Inferior parietal cortex (tissue), 1 donor: ENCODE measurements around the gene XRN2.
"Not testable (repeated sequence)": the region's sequence is repeated elsewhere in the genome, so short reads cannot be mapped to it uniquely, and the experiment has no call there.

Experiments used
- DNase-seq: peaks from one replicate; pipeline ENCODE4 v3.0.0-alpha.2; 2016; ENCODE audit errors: extremely low spot score

XRN2 gene

GRCh38 chr20:21421601-21422236 lies 118.6 kb downstream of the XRN2 start:
- no peak for DNase-seq

- DNase-seq: not testable (repeated sequence)
Measured at GRCh38 chr20:21423712-21424111, 120.6 kb downstream of the XRN2 start.

DNA sequence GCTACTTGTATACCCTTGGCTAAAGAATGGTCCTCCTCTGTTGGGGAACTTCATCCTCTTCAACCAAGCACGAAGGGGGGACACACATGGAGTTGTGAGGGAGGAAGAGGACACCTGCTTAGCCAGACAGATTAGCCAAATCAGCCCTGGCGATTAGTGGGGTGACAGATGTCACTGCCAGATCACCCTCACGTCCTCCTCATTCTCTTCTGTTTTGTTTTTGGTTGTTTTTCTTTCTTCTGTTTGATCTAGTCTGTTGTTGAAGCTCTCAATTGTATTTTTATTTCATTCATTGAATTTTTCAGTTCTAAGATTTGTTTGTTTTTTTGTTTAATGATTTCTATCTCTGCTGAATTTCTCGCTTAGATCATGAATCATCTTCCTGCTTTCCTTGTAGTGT lies 121.7 kb downstream of the XRN2 start:
- DNase-seq: no peak

GRCh38 chr20:21430020-21430419 lies 126.9 kb downstream of the XRN2 start:
- DNase-seq: no peak

- DNase-seq: no peak
Measured at GRCh38 chr20:21432911-21433310, 129.8 kb downstream of the XRN2 start.

DNA sequence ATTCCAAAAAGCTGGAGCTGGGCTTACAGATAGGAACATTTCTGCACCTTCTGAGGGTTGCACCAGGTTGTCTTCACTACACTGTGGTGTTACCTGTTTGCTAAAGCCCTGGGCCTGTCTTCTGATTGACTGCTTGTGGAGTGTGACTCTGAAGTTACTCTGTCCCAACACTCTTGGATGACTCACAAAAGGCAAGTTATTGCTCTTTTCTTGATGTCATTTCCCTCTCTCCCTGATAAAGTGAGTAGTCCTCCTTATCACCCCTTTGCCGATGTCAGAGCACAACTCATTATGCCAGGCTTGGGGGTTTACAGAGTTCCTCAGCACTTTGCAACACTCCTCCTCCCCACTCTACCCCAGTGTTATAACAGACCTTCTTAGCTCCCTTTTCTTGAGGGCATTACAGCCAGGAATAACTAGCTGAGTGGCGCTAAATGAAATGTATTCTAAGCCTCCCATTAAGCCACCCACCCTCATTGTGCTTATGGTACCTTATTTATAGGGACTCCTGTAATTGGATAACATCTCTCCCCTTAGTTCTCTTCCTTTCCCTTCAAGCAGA lies 130.3 kb downstream of the XRN2 start:
- no peak for DNase-seq

DNA sequence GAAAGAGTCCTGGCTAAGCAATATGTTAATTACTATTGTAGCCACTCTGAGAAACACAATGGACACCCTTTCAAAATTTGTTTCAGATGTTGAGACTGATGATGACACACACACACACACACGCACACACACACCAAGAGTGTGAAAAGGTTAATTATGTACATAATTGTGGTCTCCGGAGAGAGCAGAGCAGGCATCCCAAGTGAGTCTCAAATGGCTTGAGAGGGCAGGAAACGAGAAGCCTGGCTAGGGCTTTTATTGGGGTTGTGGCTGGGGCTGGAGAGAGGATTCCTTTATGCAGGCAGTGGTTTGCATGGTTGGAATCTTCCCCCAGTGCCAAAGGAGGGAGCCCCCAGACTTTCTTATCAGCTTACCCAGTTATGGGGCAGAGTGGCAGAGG lies 132.4 kb downstream of the XRN2 start:
- DNase-seq: no peak

- no peak for DNase-seq
Measured at GRCh38 chr20:21436205-21436604, 133.1 kb downstream of the XRN2 start.

DNA sequence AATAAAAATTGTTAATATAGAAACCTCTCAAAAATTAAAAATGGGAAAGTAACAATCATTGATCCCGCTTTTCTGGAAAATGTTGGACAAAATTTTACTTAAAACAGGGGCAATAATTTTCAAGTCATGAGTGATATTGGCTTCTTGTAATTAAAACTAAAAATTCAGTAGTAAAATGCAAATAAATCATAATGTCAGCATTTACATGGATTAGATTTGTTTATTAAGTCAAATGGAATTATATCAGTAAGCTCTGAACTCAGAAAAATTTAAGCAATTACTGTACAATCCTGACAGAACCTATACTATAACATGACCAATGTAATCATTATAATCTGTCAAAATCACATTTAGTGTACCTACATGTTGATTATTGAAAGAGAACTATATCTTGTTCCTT lies 134.1 kb downstream of the XRN2 start:
- no peak for DNase-seq

DNA sequence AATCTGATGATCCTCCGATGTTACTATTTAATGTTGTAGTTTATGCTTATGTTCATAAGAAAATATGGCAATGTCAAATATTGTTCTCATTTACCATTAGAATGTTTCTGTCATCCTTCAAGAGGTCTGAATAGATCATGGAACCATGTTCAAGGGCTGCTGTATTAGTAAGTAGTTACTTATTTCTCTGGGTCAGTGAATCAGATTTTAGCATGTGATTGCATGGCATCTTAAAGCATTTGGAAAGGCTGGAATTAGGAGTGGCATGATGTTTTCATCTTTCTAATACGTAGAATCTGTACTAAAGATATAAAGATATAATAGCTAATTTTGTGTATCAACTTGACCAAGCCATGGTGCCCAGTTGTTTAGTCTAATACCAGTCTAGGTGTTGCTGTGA lies 134.7 kb downstream of the XRN2 start:
- no peak for DNase-seq
